SK-N-SH (cell line): ENCODE data around the gene SIGLECL1.

Experiments used
- CTCF ChIP-seq: fragments of 200-600 bp; sonication (generic); IDR thresholded peaks from 2 replicates; pipeline ENCODE4 v1.6.1; 2017; ENCODE audit warnings: antibody characterized with exemption, mild to moderate bottlenecking, moderate library complexity
- EP300 ChIP-seq, 2 experiments: IDR thresholded peaks; 2 replicates each; pipeline versions ENCODE4 v1.4.0 to v1.6.1; 2012; ENCODE audit warnings: borderline replicate concordance in 1 of 2, low read depth in 1 of 2, low read length in 1 of 2
- RFX5 ChIP-seq: IDR thresholded peaks from 2 replicates; pipeline ENCODE4 v1.6.1; 2012; ENCODE audit warnings: mild to moderate bottlenecking, improper control_type of control experiment, low read length

- no peak for TF ChIP-seq EP300 (IDR thresholded peaks at IDR 0.05; ENCODE audit: borderline replicate concordance in 1 of 2, low read depth in 1 of 2, low read length in 1 of 2)
- no peak for TF ChIP-seq RFX5
- TF ChIP-seq CTCF = no peak
Measured at GRCh38 chr19:51224163-51224641, 26.7 kb upstream of the SIGLECL1 start.
